GM12878 (cell line): ENCODE measurements around the gene POLR3A. TPM values are rescaled to one million over a fixed set of nuclear protein-coding genes. Genes with fewer than 3 reads are reported as not detected.

Source experiments
- ATAC-seq: fragments of 200-7000 bp; cut with Tn5 transposase; 3 replicates; pipeline ENCODE4 v1.9.1; 2020; ENCODE audit warnings: mild to moderate bottlenecking, moderate library complexity
- BruUV-seq: library from RNA; stranded (reverse); fragments of 400-500 nt; replicated peaks from 2 replicates; lab custom pipeline; 2021; lab: Mats Ljungman, UMichigan
- CTCF ChIA-PET: fragments of 300-600 bp; sonication (Branson Sonifier 250); formaldehyde crosslinking; extraction: SDS; loops from one replicate; lab custom pipeline; 2021; ENCODE audit warnings: inconsistent platforms; lab: Yijun Ruan, JAX
- POLR2A ChIA-PET: fragments of 350-600 bp; formaldehyde crosslinking; extraction: SDS; loops from one replicate; lab custom pipeline; 2021; ENCODE audit warnings: inconsistent platforms; lab: Charles Lee
- RAD21 ChIA-PET: fragments of 300-600 bp; sonication (Branson Sonifier 250); formaldehyde crosslinking; loops from one replicate; lab custom pipeline; 2023; ENCODE audit warnings: antibody characterized with exemption; ENCODE audit not compliant: unreplicated experiment; lab: Charles Lee
- SMC1A ChIA-PET: fragments of 300-600 bp; sonication (Branson Sonifier 250); formaldehyde crosslinking; loops from one replicate; lab custom pipeline; 2023; ENCODE audit not compliant: unreplicated experiment, uncharacterized antibody; lab: Charles Lee
- DNase-seq: peaks from one replicate; pipeline ENCODE4 v3.0.0-alpha.2; 2011; ENCODE audit warnings: low read depth, low spot score
- FAIRE-seq: peaks from 3 replicates; lab custom pipeline; 2011; peaks lifted over from hg19 to GRCh38; lab: Jason Lieb, UNC
- H2AFZ ChIP-seq: 2 replicates; pipeline ENCODE4 v1.6.0; 2011; ENCODE audit warnings: low read depth, low read length, control low read depth; ENCODE audit not compliant: control insufficient read depth
- H3K27ac ChIP-seq: 2 replicates; pipeline ENCODE4 v1.5.1; 2011; ENCODE audit warnings: control low read depth; ENCODE audit not compliant: control insufficient read depth, insufficient read depth
- H3K27me3 ChIP-seq, 2 experiments: replicated peaks in 1 of 2; 2 replicates each; pipeline versions ENCODE4 v1.6.0 to v1.6.1; 2011; ENCODE audit warnings: low read length in 1 of 2; ENCODE audit not compliant: control insufficient read depth in 2 of 2, insufficient read depth in 2 of 2
- H3K36me3 ChIP-seq, 2 experiments: 2 replicates each; pipeline ENCODE4 v1.5.1; 2011; ENCODE audit warnings: low read length in 1 of 2; ENCODE audit not compliant: control insufficient read depth in 2 of 2, insufficient read depth in 2 of 2
- H3K4me1 ChIP-seq: 2 replicates; pipeline ENCODE4 v1.6.1; 2011; ENCODE audit warnings: mild to moderate bottlenecking, low read length, moderate library complexity, mixed read lengths; ENCODE audit not compliant: control insufficient read depth, insufficient read depth
- H3K4me2 ChIP-seq: 2 replicates; pipeline ENCODE4 v1.6.0; 2011; ENCODE audit warnings: control low read depth; ENCODE audit not compliant: control insufficient read depth, insufficient read depth
- H3K4me3 ChIP-seq: fragments of 200-600 bp; sonication (generic); 2 replicates; pipeline ENCODE4 v1.5.1; 2016
- H3K79me2 ChIP-seq: 2 replicates; pipeline ENCODE4 v1.6.0; 2011; ENCODE audit warnings: low read length; ENCODE audit not compliant: control insufficient read depth, insufficient read depth
- H3K9ac ChIP-seq: 2 replicates; pipeline ENCODE4 v1.8.0; 2011; ENCODE audit warnings: low read length, control low read depth, mixed read lengths; ENCODE audit not compliant: control insufficient read depth, insufficient read depth
- H3K9me3 ChIP-seq: replicated peaks from 3 replicates; pipeline ENCODE4 v1.5.1; 2011; ENCODE audit warnings: mild to moderate bottlenecking, low read length; ENCODE audit not compliant: control insufficient read depth, insufficient read depth
- H4K20me1 ChIP-seq: 2 replicates; pipeline ENCODE4 v1.6.0; 2011; ENCODE audit not compliant: control insufficient read depth, insufficient read depth
- BCL3 ChIP-seq: IDR thresholded peaks from 2 replicates; pipeline ENCODE4 v1.6.1; 2011; ENCODE audit warnings: borderline replicate concordance, low read depth, mild to moderate bottlenecking, moderate library complexity, low read length; ENCODE audit not compliant: insufficient read depth, poor library complexity, severe bottlenecking
- BHLHE40 ChIP-seq, 2 experiments: fragments of 450-650 bp in 1 of 2; IDR thresholded peaks; 2 replicates each; pipeline ENCODE4 v1.6.1; 2011 to 2017; ENCODE audit warnings: low read depth in 2 of 2, borderline replicate concordance in 1 of 2, improper control_type of control experiment in 1 of 2, low read length in 1 of 2, mild to moderate bottlenecking in 1 of 2
- CBX5 ChIP-seq: sonication (generic); IDR thresholded peaks from 2 replicates; pipeline ENCODE4 v1.6.1; 2016; ENCODE audit warnings: low read depth, moderate library complexity, mild to moderate bottlenecking, inconsistent platforms
- CHD2 ChIP-seq: IDR thresholded peaks from 2 replicates; pipeline ENCODE4 v1.6.1; 2011; ENCODE audit warnings: low read depth, low read length, improper control_type of control experiment, borderline replicate concordance
- CTCF ChIP-seq, 3 experiments: IDR thresholded peaks in 2 of 3; conservative IDR thresholded peaks in 1 of 3; 2 replicates each; pipeline ENCODE4 v1.5.1; 2011; ENCODE audit warnings: low read depth in 3 of 3, low read length in 3 of 3, mild to moderate bottlenecking in 3 of 3, control low read depth in 2 of 3, moderate library complexity in 2 of 3, inconsistent platforms in 1 of 3, mixed read lengths in 1 of 3; ENCODE audit not compliant: control insufficient read depth in 2 of 3, insufficient read depth in 1 of 3; ENCODE audit errors: extremely low read depth in 1 of 3
- GATAD2B ChIP-seq: fragments of 450-650 bp; conservative IDR thresholded peaks from 2 replicates; pipeline ENCODE4 v1.6.1; 2017; ENCODE audit warnings: low read depth, mild to moderate bottlenecking, moderate library complexity
- HCFC1 ChIP-seq: fragments of 150-350 bp; IDR thresholded peaks from 2 replicates; pipeline ENCODE4 v1.6.1; 2014; ENCODE audit warnings: low read length
- IKZF1 ChIP-seq: fragments of 450-650 bp; conservative IDR thresholded peaks from 2 replicates; pipeline ENCODE4 v1.6.1; 2017; ENCODE audit warnings: antibody characterized with exemption, mild to moderate bottlenecking
- RAD21 ChIP-seq: IDR thresholded peaks from 2 replicates; pipeline ENCODE4 v1.6.1; 2011; ENCODE audit warnings: mild to moderate bottlenecking, low read depth, low read length, moderate library complexity; ENCODE audit not compliant: insufficient read depth
- SMAD5 ChIP-seq: IDR thresholded peaks from 2 replicates; pipeline ENCODE4 v1.6.1; 2016; ENCODE audit warnings: antibody characterized with exemption, low read depth
- SMC3 ChIP-seq: IDR thresholded peaks from 2 replicates; pipeline ENCODE4 v1.6.1; 2011; ENCODE audit warnings: low read length, improper control_type of control experiment, borderline replicate concordance
- WGBS: methylation state at CpG from one replicate; pipeline ENCODE4 v1.1.6; 2016; ENCODE audit warnings: low lambda C conversion rate; ENCODE audit not compliant: insufficient replicate concordance, insufficient coverage; ENCODE audit errors: missing lambda C conversion rate; 5-methylcytosine and 5-hydroxymethylcytosine counted together
- in situ Hi-C: fragments of 300-500 bp; cut with MboI; formaldehyde crosslinking; loops from 9 replicates; pipeline ENCODE4 v1.14.3; 2018; ENCODE audit warnings: mixed read lengths
- intact Hi-C: fragments of 100-400 bp; cut with micrococcal nuclease; formaldehyde crosslinking; loops from one replicate; pipeline ENCODE4 v1.14.2; 2022; ENCODE audit not compliant: unreplicated experiment
- polyA plus RNA-seq, 11 experiments: library from polyadenylated mRNA; depleted of rRNA in 4 of 11; unstranded in 6 of 11; stranded (reverse) in 5 of 11; fragments of >200 nt; fragmentation: Nextera tagmentation in 4 of 11; fragmentation: Illumina TruSeq in 1 of 11; extraction: Ambion mirVana in 4 of 11; extraction: Trizol in 1 of 11; gene quantifications; 1 replicate in 1 of 11; 2 replicates in 10 of 11; pipeline versions ENCODE4 v1.2.1 to v1.2.3, GENCODE V29; 2011 to 2016; ENCODE audit warnings: inconsistent platforms in 2 of 11, missing spikeins in 2 of 11, low read depth in 1 of 11
- total RNA-seq, 4 experiments: library from RNA; depleted of rRNA in 3 of 4; stranded (reverse); fragments of >200 nt in 3 of 4; fragmentation: Illumina TruSeq in 1 of 4; extraction: Trizol in 1 of 4; gene quantifications; 2 replicates each; pipeline versions ENCODE4 v1.2.1 to v1.2.3, GENCODE V29; 2013 to 2021
- TF ChIP-seq, protein P1 (sequence below): IDR thresholded peaks from 2 replicates; pipeline ENCODE4 v1.6.1; 2011; ENCODE audit warnings: mild to moderate bottlenecking, low read depth, low read length, moderate library complexity; ENCODE audit not compliant: insufficient replicate concordance
- TF ChIP-seq, protein P2 (sequence below): fragments of 450-650 bp; IDR thresholded peaks from 2 replicates; pipeline ENCODE4 v1.6.1; 2014; ENCODE audit warnings: mild to moderate bottlenecking

Gene POLR3A
- total and polyA plus RNA-seq, 10 of the 15 experiments (the other 5 are each of a cell fraction or from before 2014, with no cell fraction given), result 5.4 to 20.4 (median 14.4) TPM

DNA sequence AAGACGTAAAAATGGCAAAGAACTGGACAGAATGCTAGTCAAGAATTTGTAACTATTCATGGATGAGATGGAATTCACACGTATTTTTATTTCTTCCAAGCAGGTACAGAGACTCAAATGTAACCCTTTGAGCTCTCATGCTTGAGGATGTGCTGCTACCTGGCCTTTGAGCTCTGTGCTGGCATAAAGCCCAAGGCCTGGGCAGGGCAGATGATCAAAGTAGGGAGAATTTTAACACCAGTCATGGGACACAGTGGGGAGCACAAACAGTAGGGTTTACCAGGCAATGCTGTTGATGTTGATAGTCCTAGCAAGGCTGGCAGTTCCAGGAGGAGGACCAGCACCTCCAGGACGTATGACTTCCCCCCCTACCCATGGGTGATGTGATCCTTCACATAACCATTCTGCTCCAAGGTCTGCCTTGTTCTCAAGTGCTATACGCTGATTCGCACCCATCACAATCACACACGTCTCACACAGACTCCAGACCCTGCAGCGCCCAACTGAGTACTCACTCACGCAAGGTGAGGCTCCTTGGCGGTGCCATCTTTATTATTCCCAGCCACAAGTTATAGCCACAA is 54.1 kb downstream of the POLR3A start (continued):
- TF ChIP-seq, protein P1, sequence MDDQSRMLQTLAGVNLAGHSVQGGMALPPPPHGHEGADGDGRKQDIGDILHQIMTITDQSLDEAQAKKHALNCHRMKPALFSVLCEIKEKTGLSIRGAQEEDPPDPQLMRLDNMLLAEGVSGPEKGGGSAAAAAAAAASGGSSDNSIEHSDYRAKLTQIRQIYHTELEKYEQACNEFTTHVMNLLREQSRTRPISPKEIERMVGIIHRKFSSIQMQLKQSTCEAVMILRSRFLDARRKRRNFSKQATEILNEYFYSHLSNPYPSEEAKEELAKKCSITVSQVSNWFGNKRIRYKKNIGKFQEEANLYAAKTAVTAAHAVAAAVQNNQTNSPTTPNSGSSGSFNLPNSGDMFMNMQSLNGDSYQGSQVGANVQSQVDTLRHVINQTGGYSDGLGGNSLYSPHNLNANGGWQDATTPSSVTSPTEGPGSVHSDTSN, result no peak
- TF ChIP-seq BCL3, result no peak
- TF ChIP-seq, all 136 proteins: peak for 0

GRCh38 chr10:77974396-77975074 is 54.8 kb downstream of the POLR3A start:
- POLR2A ChIA-PET, result no interaction called here
- Histone ChIP-seq H2AFZ (no peak overlapping the region), H3K9ac (no peak overlapping the region), H3K4me1 (0 out of 2 replicates have a peak, but pooled peaks cover 5% of the 10 kb centered on the region), H3K4me2 (no peak overlapping the region), H3K4me3 (no peak overlapping the region), H3K36me3 (peaks cover 11 to 12% of the 10 kb centered on the region in 2 experiments; a peak in 3 of 4 replicates), H3K27ac (no peak overlapping the region), H3K79me2 (no peaks in the 10 kb centered on the region), H3K9me3 (no peaks in the 10 kb centered on the region), H3K27me3 (no peaks in the 10 kb centered on the region), H4K20me1 (no peaks in the 10 kb centered on the region)
- SMC1A ChIA-PET, result interaction anchor here (0.8 kb wide), 1 partner anchor 28 kb away, joined by 3 read pairs; no protein-coding TSS in a partner anchor
- intact Hi-C loops, result loop anchor here (5.0 kb wide), 1 partner anchor 127 kb away; no protein-coding TSS in a partner anchor
- RAD21 ChIA-PET, result interaction anchor here (0.7 kb wide), 1 partner anchor 128 kb away, joined by 3 read pairs; no protein-coding TSS in a partner anchor
- CTCF ChIA-PET, result interaction anchor here (0.7 to 2.7 kb wide), 4 partner anchors 18 to 127 kb away, joined by 3 to 12 read pairs (median 4); no protein-coding TSS in a partner anchor
- WGBS, result 89% methylated on average over 8 of the region's 8 CpGs
- peak in 1 of 3 experiments; percentile 28; a peak in 2 of 6 replicates for TF ChIP-seq CTCF (IDR thresholded peaks at IDR 0.05 in 2 of 3, conservative IDR thresholded peaks at IDR 0.05 in 1 of 3; ENCODE audit: control insufficient read depth in 2 of 3, extremely low read depth in 1 of 3, insufficient read depth in 1 of 3, low read depth in 3 of 3, low read length in 3 of 3)
- no peak for TF ChIP-seq CBX5
- peak; percentile 8; the same call in 1 of the 2 replicates for TF ChIP-seq SMC3
- TF ChIP-seq SMAD5, result no peak
- TF ChIP-seq CHD2, result no peak
- TF ChIP-seq HCFC1, result no peak
- no peak for TF ChIP-seq BHLHE40 (IDR thresholded peaks at IDR 0.05; ENCODE audit: borderline replicate concordance in 1 of 2, low read depth in 2 of 2, low read length in 1 of 2)
- TF ChIP-seq RAD21, result peak; percentile 30
- TF ChIP-seq, protein P2, sequence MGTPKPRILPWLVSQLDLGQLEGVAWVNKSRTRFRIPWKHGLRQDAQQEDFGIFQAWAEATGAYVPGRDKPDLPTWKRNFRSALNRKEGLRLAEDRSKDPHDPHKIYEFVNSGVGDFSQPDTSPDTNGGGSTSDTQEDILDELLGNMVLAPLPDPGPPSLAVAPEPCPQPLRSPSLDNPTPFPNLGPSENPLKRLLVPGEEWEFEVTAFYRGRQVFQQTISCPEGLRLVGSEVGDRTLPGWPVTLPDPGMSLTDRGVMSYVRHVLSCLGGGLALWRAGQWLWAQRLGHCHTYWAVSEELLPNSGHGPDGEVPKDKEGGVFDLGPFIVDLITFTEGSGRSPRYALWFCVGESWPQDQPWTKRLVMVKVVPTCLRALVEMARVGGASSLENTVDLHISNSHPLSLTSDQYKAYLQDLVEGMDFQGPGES, result no peak
- no peak for TF ChIP-seq GATAD2B
- TF ChIP-seq IKZF1, result no peak
- no TSS peak for BruUV-seq
- DNase-seq (no peak), FAIRE-seq (no peak), ATAC-seq (no peak)
- in situ Hi-C loops, result no loop called here
